HG03135 (cell line): ENCODE data around the gene NEMP2.
"Not testable (repeated sequence)": the region's sequence is repeated elsewhere in the genome, so short reads cannot be mapped to it uniquely, and the experiment has no call there.

Experiments
- ATAC-seq: cut with Tn5 transposase; IDR thresholded peaks from one replicate; pipeline ENCODE4 v1.9.1; 2021; ENCODE audit warnings: mild to moderate bottlenecking, moderate library complexity; ENCODE audit not compliant: unreplicated experiment

Gene NEMP2

DNA sequence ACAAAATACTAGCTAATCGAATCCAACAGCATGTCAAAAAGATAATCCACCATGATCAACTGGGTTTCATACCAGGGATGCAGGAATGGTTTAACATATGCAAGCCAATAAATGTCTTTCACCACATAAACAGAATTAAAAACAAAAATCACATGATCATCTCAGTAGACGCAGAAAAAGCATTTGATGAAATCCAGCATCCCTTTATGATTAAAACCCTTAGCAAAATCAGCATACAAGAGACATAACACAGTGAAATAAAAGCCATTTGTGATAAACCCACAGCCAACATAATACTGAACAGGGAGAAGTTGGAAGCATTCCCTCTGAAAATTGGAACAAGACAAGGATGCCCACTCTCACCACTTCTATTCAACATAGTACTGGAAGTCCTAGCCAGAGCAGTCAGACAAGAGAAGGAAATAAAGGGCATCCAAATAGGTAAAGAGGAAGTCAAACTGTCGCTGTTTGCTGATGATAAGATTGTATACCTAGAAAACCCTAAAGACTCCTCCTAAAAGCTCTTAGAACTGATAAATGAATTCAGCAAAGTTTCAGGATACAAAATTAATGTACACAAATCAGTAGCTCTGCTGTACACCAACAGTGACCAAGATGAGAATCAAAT, 39.8 kb downstream of the NEMP2 start:
- ATAC-seq: not testable (repeated sequence)

DNA sequence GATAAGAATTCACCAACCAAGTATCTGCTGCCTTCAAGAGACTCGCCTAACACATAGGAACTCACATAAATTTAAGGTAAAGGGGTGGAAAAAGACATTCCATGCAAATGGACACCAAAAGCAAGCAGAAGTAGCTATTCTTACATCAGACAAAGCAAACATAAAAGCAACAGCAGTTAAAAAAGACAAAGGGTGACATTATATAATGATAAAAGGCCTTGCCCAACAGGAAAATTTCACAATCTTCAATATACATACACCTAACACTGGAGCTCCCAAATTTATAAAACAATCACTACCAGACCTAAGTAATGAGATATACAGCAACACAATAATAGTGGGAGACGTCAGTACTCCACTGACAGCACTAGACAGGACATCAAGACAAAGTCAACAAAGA, 41.4 kb downstream of the NEMP2 start:
- no peak for ATAC-seq

- no peak for ATAC-seq
Observed at GRCh38 chr2:190490502-190490901, 44.0 kb downstream of the NEMP2 start.

DNA sequence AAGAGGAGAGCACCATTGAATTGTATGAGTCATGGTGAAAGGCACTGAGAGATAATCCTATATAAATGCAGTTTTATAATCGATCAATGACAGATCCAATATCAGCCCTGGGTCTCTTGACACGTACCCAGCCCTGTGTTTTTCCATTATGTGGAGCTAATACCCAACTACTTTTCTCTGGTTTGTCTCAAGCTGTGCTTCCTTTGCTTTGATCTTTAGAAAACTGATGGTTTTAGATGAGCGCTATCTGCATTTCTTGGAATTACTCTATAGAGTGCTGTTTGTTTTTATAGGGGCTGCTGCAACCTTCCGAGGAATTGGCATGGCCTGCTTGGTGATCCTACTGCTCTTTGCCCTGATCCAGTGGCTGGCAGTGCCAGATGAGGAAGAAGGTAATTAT, 45.0 kb downstream of the NEMP2 start:
- ATAC-seq: no peak

GRCh38 chr2:190488516-190489233, 45.8 kb downstream of the NEMP2 start:
- no peak for ATAC-seq

DNA sequence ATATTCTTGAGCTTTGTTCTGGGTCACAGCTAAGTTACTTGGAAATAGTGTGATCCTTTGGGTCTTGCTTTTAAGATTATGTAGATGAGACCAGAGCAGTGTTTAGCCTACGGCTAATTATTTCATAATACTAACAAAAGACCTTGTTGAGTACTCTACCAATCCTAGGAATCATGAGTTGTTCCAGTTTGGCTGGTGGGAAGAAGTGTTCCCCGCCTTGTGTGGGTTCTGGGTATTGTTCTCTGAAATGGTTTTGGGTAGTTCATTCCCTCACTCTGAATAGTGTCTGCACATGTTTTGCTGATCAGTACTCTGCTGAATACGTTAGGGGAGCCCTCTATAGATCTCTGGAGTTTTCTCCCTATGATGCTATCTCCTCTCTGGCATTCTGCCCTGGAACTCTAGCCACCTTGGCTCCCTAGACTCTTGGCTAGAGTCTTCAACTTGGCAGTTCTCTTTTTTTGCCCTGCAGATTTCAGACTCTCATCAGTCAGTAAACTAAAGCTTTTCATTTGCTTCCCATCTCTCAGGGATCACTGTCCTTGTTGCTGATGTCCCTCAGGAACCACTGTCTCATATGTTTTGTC, 48.4 kb downstream of the NEMP2 start:
- no peak for ATAC-seq

- no peak for ATAC-seq
Observed at GRCh38 chr2:190482451-190482850, 52.1 kb downstream of the NEMP2 start.

DNA sequence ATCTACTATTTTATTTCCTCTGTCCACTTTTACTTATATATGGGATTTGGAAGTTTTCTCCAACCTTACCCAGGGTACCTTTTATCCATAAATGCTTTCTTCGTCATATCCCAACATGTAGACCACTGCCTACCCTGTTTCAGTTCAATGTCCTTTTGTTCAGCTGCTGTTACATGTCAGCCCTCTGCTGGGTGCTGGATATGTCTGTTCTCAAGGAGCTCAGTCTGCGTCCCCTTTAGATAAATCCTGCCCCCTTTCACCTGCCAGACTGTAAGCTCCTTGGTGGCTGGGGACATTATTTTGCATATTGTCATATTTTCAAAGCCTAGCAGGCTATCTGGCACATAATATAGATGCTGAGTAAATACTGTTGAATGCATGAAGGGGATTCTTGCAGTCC, 53.2 kb downstream of the NEMP2 start:
- no peak for ATAC-seq

DNA sequence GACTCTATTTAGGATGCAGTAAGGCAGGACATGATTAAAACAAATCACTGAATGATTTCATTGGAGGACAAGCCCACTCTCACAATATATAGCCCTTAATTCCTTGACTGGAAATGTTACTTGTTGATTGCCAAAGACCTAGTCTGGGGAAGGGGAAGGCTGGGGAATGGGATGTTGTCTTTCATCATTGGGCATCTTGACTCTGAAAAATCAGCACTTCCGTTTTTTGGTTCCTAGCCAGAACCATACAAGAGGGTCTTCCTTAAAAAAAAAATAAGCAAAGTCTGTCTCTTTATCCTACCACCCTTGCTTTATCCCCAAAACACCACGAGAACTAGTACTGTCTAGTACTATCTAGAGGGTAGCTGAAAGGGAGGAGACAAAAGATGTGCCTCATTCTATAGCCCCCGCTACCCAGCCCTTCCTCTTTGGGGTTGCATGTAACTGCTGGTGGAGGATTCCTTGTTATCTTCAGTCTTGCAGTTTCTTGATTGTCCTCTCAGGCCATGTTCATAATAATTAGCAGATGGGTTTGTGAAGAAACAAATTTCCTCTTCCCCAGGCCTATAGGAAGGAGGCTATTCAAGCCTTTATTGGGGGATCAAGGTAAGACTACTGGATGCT, 55.8 kb downstream of the NEMP2 start:
- no peak for ATAC-seq

DNA sequence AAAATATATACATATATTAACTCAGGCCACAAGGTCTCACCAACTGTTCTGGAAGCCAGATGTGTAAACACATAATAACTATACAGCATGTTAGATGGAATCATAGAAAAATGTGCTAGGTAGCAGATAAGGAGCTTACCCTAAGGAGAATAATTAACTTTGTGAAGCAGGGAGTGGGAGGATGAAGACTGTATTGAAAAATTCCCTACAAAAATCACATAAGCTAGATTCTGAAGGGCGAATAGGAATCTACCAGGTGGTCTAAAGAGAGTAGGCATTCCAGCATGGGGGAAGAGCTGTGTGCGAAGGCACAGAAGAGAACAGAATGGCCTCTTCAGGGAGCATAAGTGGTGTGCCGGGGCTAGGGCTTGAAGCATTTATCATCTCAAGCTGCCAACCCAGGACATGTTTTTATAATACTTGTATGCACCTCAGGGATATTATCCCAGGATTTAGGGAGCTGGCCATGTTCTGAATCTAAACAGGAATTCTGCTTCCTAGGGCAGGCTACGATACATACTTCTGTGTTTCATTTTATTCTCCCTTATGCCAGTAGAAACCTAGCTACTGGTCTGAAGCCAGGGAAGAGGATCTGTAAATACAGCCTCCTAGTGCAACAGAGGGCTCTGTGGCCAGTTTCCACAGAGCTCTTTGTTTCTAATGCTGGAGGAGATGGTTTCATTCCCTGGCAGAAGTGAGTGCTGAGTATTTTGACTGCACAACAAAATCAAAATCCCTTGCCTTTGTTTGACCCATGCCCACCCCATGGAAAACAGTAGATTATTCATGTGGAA, 56.7 kb downstream of the NEMP2 start:
- no peak for ATAC-seq

GRCh38 chr2:190470256-190470826, 64.2 kb downstream of the NEMP2 start:
- no peak for ATAC-seq

- ATAC-seq: no peak
Observed at GRCh38 chr2:190469771-190470170, 64.8 kb downstream of the NEMP2 start.

- ATAC-seq: peak; percentile 50
Observed at GRCh38 chr2:190468814-190469569, 65.5 kb downstream of the NEMP2 start.

DNA sequence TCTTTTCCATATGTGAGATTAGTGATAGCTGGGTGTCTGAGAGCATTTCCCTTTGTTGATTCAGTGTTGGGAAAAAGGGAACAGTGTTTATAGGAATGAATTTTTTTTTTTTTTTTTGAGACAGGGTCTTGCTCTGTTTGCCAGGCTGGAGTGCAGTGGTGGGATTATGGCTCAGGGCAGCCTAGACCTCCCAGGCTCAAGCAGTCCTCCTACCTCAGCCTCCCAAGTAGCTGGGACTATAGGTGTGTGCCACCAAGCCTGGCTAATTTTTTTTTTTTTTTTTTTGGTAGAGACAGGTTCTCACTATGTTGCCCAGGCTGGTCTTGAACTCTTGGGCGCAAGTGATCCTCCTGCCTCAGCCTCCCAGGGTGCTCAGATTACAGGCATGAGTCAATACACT, 66.2 kb downstream of the NEMP2 start:
- ATAC-seq: not testable (repeated sequence)

- no peak for ATAC-seq
Observed at GRCh38 chr2:190467575-190468083, 66.9 kb downstream of the NEMP2 start.

DNA sequence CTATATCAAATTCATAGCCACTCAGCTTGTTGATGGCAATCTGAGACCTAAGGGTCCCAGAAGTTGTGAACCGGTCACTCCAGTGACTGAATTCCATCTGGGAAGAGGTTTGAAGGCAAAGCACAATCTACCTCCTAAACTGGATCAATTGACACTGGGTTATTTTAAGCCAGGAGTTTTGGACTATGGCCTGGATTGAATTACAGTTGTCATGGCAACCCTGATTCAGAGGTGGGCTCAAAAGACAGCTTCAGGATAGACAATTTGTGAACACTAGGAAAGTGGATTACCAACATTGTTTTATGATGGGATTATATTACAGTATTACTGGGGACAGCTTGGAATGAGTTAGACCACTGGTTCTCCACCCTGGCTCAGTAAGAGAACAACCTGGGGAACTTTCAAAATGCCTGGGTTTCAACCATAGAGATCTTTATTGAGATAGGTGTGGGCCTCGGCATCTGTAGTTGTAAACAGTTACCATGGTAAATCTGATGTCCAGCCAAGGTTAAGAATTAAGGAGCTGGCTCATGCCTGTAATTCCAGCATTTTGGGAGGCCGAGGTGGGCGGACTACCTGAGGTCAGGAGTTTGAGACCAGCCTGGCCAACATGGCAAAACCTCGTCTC, 67.6 kb downstream of the NEMP2 start:
- ATAC-seq: no peak

DNA sequence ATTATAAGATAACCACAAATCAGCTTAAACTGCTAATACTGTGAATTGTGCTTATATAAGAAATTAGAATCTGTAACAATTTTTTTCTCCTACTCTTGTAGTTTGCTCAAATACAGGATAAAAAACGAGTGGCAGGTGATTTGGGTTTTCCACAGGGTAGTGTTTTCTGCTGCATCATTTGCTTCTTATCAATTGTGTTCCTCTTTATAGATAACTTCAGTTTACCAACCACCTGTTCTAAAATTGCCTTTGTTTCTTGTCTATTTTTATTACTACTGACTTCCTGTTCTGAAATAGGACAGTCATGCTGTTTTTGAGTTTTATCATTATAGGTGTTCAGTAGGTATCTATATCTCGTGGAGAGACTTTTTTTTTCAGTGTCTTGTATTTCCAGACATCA, 69.5 kb downstream of the NEMP2 start:
- ATAC-seq: no peak

DNA sequence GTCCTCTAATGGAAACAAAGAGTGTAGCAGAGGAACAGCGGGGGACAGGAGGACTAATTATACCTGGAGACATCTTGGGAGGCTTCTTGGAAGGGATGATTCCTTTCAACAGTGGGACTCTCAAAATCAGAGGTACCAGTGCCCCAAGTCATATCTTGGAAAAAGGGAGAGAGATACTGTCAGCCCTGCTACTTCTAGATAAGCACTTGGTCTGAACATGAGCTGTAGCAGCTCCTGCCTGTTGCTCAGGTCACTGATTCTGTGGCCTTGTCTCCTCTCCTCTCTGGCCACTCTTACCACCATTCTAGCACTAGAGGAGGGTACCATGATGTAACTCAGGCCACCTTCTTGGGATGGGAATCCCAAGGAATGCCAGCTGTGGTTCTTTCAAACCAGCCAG, 71.9 kb downstream of the NEMP2 start:
- ATAC-seq: no peak

DNA sequence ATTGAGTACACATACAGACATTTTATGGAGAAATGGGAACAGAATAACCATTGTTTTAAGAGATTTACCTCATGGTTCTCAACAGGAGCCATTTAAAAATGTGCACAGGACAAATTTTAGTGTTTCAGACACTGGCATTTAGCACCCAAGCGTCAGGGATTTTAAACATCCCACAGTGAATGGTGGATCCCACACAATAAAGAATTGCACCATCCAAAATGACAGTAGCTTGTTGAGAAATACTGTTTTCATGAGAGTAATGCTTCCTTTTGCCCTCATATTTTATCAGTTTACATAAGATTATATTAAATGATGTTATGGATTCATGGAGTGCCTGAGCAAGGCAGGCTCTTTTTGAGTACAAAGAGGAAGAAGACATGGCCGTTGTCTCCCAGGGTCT, 72.3 kb downstream of the NEMP2 start:
- no peak for ATAC-seq
